Femur (tissue), 1 donor: ENCODE measurements around the gene DDX5.
"Not testable (repeated sequence)": the region's sequence is repeated elsewhere in the genome, so short reads cannot be mapped to it uniquely, and the experiment has no call there.

Experiments
- DNase-seq: peaks from one replicate; pipeline ENCODE4 v3.0.0-alpha.2; 2017

The DDX5 gene

DNA sequence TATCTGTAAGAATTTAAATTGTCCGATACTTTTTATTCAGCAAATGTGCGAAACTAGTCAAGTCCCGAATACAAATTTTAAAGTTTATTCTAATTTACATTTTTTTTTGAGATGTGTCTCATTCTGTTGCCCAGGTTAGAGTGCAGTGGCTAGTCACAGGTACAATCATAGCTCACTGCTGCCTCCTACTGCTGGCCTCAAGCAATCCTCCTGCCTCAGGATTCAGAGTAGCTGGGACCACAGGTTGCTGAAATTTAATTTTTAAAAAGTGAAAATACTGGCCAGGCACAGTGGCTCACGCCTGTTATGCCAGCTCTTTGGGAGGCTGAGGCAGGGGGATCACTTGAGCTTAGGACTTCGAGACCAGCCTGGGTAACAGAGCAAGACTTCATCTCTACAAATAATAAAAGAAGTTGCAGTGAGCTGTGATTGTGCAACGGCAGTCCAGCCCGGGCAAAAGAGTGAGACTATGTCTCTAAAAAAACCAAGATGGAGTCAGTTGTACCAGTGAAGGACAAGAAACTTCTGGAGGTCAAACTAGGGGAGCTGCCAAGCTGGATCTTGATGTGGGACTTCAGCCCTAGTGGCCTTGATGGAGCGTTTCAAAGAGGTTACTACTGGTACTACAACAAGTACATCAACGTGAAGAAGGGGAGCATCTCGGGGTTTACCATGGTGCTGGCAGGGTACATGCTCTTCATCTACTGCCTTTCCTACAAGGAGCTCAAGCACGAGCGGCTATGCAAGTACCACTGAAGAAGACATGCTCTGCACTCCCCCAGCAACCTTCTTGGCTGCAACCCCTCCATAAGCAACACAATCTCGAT is 14.8 kb downstream of the DDX5 start:
- no peak for DNase-seq

DNA sequence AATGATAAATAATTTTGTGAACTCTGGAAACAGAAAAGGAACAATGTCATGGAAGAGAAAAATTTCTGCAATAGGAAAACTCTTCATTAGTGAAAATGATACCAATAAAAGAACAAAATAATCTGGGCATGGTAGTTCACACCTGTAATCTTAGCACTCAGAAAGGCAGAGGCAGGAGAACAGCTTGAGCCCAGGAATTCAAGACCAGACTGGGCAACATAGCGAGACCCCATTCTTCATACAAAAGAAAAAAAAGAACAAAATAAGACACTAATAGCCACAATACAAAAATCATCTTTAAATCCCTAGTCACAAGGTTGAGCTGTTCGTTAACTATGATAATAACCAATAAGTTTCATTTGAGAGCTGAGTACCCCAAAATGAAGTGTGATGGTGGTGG is 17.8 kb downstream of the DDX5 start:
- no peak for DNase-seq

DNA sequence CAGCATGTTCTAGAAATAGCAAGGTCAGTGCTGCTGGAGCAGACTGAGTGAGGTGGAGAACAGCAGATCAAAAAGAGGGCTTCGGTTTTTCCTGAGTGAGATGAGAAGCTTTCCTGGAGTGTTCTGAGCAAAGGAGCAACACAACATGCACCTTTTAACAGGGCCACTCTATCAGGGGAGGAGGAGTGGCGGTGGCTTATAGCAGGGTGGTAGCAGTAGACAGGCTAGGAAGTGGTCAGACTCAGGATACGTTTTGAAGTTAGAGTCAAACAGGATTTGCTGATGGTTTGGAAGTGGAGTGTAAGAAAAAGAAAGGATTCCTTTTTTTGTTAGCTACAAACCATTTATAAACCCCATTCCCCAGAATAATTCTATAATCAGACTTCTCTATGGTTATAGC is 21.7 kb downstream of the DDX5 start:
- DNase-seq, result no peak

DNA sequence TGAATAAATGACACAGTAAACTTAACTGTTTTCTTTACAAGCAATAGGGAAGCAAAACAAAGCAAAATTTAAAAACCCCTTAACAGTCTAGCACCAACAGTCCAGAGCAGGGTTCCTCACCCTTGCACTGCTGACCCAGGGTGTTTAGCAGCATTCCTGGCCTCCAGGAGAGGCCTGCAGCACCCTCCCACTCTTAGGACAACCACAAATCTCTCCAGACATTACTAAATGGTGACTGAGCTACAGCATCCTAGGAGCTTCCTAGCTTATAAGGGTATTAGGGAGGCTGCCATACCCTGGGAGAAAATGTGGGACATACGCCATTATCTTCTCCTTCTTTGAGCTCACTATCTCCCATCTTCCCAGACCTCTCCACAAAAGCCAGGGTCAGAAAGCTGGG is 25.1 kb downstream of the DDX5 start:
- DNase-seq, result no peak

DNA sequence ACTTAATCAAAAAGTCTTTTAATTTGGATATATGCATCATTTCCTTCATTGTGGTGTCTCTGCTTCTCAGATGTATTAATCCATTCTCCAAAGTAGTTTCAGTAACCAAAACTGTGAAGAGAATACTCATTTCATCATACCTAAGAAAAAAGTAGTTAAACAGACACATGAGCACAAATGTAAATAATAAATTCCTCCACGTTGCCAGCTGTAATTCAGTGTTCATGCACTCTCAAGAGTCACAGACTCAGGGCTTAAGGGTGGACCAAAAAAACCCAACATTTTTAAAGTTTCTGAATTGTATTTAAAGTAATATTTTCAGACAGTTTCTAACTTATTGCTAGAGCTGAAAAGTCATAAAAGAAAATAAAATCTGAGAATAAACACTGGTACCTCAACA is 28.2 kb downstream of the DDX5 start:
- DNase-seq, result no peak

DNA sequence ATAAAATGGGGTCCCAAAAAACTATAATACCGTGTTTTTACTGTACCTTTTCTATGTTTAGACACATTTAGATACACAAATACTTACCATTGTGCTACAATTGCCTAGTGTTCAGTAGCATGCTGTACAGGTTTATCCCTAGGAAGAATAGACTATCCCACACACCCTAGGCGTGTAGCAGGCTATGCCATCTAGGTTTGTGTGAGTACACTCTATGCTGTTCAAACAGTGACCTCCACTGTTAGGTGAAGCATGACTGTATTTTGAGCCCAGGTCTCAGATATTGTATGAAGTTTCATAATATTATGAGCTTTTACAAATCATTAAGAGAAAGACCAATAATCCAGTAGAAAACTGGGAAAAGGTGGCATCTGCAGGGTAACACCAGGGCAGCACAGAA is 33.5 kb downstream of the DDX5 start:
- no peak for DNase-seq

DNA sequence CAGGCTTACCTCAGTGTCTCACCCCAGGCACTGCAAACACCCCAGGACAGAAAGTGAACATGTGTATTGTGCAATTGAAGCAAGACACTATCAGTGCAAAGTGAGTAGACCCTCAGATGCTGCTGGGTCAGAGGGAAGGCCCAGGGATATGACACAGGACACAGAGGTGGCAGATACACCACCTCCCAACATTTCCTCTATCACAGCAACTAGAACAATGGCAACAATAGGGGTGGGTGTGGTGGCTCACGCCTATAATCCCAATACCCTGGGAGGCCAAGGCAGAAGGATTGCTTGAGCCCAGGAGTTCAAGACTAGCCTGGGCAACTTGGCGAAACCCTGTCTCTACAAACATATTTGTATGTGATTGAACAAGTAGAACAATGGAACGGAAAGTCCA is 34.6 kb downstream of the DDX5 start:
- no peak for DNase-seq

DNA sequence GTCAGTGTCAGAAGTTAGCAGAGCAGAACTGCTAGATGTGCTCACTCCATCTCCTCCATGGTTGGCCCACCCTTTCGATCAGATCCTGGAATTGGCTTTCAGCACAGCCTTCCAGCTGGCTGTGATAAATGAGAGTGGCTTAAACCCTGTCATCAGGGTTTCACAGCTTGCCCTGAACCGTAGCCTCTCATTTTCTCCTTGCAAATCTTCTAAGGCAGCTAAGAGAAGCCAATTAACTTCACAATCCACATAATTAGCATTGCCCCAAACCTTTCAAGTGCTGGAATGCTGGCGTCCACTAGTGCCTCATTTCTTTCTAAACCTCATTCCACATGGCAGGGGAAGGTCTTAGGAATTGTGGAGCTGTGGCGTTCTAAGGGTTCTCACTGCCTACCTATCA is 35.5 kb downstream of the DDX5 start:
- no peak for DNase-seq

DNA sequence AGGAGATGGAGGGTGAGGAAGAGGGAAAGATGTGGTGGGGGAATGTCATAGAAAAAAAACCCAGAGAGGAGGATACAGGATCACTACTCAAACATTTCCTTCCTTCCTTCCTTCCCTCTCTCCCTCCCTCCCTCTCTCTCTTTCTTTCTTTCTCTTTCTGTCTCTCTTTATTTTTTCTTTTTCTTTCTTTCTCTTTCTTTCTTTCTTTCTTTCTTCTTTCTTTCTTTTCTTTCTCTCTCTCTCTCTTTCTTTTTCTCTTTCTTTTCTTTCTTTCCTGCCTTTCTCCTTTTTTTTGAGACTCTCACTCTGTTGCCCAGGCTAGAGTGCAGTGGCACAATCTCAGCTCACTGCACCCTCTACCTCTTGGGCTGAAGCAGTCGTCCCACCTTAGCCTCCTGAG is 39.3 kb downstream of the DDX5 start:
- not testable (repeated sequence) for DNase-seq

DNA sequence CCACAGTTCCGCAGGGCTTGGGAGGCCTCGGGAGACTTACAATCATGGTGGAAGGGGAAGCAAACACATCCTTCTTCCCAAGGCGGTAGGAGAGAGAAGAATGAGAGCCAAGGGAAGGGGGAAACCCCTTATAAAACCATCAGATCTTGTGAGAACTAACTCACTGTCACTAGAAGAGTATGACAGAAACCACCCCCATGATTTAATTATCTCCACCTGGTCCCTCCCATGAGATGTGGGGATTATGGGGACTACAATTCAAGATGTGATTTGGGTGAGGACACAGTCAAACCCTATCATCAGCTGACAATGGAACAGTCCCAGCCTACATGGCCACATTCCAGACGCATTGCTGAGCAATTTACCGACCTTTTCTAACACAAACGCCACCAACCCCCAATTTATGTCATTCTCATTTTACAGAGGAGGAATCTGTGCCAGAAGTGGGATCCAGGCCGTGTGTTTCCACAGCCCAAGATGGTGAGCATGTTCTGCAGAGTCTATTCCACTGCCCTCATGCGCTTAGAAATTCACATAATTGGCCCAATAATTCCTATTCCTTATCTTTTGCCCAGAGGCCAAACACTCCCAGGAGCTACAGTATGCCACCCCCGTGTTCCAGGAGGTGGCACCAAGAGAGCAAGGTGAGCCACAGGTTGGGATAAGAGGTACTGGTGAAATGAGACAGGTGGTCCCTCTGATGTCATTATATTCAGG is 39.9 kb downstream of the DDX5 start:
- DNase-seq, result no peak

DNA sequence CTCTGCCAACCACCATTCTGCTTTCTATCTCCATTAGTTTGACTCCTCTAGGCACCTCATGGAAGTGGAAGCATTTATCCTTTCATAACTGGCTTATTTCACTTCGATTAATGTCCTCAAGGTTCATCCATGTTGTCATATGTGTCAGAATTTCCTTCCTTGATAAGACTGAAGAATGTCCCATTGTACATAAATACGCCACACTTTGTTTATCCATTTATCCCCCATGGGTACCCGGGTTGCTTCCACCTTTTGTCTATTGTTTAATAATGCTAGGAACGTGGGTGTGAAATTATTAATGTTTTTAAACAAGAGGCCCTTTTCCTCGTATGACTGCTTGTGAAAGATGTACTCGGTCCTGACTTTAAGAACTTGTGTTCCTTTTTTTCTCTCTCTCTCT is 44.3 kb downstream of the DDX5 start:
- DNase-seq, result no peak

DNA sequence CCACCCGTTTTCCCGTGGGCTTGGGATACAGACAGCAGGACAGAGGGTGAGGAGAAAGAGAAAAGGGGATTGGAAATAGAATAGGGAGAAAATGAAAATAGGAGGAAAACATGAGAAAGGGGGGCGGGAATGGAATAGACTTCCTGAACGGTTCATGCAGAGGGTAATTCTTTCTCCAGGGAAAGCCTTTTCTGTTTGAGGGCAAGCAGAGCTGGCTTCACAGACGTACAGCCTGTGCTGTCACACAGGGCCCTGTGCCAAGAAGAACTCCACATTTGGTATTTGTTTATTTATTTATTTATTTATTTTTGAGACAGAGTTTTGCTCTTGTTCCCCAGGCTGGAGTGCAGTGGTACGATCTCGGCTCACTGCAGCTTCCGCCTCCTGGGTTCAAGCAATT is 45.1 kb downstream of the DDX5 start:
- peak; percentile 46 for DNase-seq

DNA sequence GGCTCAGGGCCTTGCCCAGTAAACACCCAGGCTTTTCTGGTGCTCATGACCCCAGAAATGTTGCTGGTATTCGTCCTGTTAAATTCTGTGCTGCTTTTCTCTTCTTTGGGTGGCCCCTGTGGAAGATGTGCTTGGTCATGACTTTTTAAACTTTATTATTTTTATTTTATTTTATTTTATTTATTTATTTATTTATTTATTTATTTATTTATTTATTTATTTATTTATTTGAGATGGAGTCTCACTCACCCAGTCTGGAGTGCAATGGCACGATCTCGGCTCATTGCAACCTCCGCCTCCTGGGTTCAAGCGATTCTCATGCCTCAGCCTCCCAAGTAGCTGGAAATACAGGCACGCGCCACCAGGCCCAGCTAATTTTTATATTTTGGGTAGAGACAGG is 46.3 kb downstream of the DDX5 start:
- not testable (repeated sequence) for DNase-seq

DNA sequence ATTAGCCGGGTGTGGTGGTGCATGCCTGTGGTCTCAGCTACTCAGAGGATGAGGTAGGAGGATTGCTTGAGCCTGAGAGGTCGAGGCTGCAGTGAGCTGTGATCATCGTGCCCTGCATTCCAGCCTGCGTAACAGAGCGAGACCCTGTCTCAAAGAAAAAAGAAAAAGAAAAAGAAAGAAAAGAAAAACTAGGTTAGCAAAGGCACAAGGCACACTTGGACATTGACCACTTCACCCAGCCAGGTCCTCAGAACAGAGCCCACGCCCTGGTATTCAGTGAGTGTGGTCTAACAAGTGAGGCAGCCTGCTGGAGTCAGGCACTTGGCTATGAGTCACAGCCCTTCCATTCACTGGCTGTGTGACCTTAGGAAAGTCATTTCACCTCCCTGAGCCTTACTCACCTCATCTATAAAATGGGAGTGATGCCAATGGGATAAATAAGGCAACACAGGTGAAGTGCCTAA is 46.8 kb downstream of the DDX5 start:
- DNase-seq, result no peak

DNA sequence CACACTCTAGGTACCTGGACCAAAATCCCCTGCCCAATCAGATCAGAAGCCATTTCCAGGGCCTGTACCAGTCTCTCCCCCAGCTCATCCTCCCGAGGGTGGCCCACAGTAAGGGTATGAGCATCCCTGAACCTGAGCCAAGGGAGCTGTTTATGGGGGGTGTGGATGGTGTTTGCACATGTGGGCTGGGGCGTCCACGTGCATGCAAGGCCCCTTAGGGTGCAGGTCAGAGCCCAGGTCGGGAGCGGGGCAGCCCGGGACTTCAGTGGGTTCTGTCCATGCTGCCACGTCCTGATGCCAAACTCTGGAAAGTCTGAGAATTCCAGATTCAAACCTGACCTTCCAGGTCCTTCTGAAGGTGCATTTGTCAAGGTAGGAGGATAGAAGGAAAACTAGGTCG is 47.3 kb downstream of the DDX5 start:
- no peak for DNase-seq

DNA sequence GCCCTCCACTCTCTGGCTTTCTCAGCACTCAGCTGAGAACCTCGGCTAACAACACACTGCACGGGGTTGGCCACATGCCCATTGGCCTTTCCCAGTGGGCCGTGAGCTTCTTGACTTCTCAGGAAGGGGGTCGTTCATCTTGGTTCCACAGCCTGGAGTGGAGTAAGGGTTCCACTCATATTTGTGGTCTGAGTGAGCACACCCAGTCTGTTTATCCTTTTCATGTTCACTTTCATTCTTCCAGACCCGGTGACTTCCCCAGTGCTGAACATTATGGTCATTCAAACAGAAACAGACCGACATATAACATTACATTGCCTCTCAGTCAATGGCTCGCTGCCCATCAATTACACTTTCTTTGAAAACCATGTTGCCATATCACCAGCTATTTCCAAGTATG is 48.9 kb downstream of the DDX5 start:
- no peak for DNase-seq

DNA sequence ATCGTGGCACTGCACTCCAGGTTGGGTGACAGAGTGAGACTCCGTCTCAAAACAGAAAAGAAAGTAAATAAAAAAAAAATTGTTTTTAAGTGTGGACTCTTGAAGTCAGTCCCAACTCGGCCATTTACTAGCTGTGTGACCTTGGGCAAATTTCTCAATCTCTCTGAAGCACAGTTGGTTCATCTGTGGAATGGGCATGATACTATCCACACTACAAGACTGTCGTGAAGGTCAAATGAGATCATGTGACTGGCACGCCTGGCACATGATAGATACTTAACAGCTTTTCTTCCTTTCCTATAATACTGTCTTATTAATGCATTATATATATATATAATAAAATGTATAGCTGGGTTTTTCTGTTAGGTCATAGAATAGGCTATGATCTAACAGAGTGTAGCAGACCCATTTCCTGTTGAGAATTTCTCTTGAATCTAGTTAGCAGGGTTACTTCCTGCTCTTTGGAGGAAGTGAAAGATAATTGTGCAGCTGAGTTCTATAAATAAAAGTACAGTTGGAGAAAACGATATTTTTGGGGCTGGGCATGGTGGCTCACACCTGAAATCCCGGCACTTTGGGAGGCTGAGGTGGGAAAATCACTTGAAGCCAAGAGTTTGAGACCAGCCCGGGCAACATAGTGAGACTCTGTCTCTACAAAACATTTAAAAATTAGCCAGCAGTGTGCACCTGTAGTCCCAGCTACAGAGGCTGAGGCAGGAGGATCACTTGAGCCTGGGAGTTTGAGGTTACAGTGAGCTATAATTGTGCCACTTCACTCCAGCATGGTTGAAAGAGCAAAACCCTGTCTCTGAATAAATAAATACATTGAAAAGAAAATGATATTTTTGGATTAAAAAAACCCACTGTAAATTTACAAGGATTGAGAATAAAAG is 49.9 kb downstream of the DDX5 start:
- DNase-seq, result no peak

DNA sequence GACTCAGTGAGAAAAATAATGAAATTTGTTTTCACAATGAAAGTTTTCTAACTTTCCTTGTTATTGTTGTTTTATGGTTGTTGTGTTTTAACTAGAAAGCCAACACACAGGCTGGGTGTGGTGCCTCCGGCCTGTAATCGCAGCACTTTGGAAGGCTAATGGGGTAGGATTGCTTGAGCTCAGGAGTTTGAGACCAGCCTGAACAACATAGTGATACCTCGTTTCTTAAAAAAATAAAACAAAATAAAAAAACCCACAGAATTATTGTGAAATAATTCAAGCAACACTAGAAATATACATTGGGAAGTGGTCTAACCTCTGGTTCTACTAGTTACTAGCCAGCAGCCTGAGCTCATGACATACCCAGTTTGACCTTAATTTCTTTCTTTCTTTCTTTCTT is 56.5 kb downstream of the DDX5 start:
- DNase-seq, result no peak

DNA sequence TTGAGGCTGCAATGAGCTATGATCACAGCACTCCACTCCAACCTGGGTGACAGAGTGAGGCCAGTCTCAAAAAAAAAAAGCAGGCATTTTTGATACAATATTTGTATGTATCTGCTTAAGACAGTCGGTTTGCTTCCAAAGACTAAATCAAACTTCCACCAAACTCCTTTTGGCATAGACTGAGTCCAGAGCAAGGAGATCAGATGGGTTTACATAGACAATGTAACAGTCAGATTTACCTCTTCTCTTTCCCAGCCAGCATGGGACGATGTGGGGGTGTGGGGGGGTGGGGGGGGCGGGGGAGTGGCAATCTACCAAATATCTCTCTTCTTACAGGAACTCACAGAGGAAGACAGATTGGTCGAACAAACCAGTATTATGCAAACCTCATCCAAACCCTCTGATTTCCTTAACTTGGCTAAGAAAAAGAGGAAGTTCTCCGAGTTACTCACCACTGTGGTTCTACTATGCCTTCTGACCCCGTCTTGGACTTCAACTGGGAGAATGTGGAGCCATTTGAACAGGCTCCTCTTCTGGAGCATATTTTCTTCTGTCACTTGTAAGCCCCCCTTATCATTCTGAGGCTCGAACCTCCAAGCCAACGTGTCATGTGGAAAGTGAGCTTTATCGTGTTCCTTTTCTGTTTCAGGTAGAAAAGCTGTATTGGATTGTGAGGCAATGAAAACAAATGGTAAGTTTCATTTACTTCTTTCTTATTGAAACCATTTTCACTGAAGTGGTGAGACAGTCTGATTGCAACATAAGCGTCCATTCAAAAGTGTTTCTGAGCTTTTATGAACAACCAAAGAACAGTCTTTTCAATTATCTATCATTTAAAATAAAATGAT is 57.2 kb downstream of the DDX5 start, which contains the start of gene MILR1:
TSS of gene MILR1 (plus strand) at position 451 of the 848 bp plus-strand sequence. CDS start at position 505, 54 bp downstream.
- peak; percentile 59 for DNase-seq
